C4-2B (cell line): ENCODE measurements around the gene RBM7.

Source experiments
- ZFX ChIP-seq: fragments of 450-650 bp; IDR thresholded peaks from 2 replicates; pipeline ENCODE4 v1.6.1; 2017
- TF ChIP-seq, protein P1 (sequence below): fragments of 450-650 bp; conservative IDR thresholded peaks from 2 replicates; pipeline ENCODE4 v1.5.1; 2017; ENCODE audit warnings: mild to moderate bottlenecking

DNA sequence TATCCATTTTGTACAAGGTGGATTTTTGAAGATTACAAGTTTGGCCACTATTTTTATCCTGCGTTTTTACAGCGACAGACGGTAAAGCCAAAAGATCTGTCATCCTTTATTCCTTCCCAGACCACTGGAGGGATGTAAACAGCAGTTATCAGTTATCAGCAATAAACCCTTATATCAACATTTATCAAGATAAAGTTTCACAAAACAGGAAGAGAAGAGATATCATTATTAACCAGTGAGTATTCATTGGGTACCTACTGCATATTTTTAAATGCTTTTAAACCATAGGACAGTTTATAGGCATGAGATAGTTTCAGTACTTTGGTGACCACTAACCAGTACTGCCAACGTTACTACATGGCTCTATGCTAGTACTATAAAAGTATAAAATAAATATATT is 32.9 kb downstream of the RBM7 start:
- TF ChIP-seq, protein P1, sequence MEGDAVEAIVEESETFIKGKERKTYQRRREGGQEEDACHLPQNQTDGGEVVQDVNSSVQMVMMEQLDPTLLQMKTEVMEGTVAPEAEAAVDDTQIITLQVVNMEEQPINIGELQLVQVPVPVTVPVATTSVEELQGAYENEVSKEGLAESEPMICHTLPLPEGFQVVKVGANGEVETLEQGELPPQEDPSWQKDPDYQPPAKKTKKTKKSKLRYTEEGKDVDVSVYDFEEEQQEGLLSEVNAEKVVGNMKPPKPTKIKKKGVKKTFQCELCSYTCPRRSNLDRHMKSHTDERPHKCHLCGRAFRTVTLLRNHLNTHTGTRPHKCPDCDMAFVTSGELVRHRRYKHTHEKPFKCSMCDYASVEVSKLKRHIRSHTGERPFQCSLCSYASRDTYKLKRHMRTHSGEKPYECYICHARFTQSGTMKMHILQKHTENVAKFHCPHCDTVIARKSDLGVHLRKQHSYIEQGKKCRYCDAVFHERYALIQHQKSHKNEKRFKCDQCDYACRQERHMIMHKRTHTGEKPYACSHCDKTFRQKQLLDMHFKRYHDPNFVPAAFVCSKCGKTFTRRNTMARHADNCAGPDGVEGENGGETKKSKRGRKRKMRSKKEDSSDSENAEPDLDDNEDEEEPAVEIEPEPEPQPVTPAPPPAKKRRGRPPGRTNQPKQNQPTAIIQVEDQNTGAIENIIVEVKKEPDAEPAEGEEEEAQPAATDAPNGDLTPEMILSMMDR = peak; percentile 21; the same call in 1 of the 2 replicates
- TF ChIP-seq ZFX = no peak
